Suppressor macrophage treated with lipopolysaccharide for 4 hours (primary cell): Measurements from ENCODE around the gene MYO19.
"Not testable (repeated sequence)": the region's sequence is repeated elsewhere in the genome, so short reads cannot be mapped to it uniquely, and the experiment has no call there.

Source experiments
- DNase-seq: peaks from one replicate; pipeline ENCODE4 v3.0.0-alpha.2; 2020

MYO19 gene

DNA sequence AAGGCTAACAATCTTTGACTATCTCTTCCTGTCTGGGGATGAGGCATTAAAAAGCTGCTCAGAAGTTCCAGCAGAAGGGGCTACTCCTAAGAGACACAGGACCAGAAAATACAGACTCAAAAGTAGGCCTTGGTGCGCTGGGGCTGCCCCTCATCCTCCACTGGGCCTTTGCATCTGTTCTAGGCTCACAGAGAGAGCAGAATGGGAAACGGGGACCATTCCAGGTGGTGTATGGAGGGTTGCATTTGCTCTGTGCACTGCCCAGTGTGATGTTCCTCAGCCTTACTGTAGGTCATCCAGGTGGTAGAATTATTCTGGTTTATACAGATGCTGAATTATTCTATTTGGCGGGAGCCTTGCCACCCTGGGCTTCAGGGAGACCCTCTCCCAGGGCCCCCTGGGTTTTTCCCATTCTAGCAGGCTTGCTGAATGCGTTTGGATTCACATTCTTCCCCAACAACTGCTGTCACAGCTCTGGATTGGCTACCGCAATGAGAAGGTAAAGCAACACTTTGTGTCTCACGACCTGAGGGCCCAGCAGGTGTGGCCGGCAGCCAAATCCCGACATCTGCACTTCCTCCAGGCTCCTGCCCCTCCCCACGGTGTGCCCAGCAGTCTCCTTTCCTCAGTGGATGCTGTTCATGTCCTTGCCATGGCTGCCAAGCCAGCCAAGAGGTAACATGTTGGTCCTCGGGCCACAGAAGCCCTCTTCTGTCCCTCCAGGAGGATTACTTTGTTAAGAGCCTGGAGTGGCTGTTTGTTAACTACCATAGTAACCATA lies 73.1 kb downstream of the MYO19 start:
- DNase-seq, result no peak

DNA sequence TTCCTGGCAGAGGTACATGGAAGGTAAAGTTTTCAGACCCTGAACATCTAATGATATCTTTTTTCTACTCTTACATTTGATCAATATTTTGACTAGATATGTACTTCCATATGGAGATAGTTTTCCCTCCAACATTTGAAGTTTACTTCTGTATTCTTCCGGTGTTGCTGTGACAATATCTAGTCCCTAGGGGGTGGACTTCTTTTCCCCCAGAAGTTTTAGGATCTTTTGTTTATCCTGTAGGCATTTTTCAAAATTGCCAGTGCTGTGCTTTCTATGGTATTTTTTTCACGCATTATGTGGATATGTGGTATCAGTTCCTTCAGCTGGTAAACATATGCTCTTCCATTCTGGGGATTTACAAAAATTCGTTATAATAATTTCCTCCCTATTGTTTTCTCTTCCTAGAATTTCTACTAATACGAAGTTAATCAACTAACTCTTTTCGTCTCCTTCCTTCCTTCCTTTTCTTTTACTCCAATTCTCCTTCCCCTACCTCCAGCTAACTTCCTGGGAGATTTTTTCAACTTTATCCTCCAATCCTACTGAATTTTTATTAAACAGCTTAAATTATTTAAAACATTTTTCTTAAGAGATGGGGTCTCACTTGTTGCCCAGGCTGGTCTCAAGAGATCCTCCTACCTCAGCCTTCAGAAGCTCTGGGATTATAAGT lies 74.3 kb downstream of the MYO19 start:
- no peak for DNase-seq

DNA sequence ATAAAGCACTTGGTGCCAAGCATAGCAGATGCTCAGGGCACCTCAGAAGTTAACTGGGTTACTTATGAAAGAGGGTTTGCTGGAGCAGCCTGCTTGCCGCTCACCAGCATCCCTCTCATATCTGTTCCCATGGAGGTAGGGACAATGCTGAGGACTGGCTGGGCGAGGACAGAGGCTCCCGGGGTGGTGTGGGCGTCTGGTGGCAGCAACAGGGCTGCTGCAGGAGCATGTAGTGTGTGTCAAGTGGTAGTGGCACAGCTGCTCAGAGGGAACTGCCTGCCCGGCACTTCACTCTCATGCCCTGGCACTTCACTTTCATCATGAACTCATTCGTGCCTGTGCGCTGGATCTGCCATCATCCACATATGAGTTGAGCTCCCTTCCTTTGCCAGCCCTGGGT lies 75.1 kb downstream of the MYO19 start:
- no peak for DNase-seq

DNA sequence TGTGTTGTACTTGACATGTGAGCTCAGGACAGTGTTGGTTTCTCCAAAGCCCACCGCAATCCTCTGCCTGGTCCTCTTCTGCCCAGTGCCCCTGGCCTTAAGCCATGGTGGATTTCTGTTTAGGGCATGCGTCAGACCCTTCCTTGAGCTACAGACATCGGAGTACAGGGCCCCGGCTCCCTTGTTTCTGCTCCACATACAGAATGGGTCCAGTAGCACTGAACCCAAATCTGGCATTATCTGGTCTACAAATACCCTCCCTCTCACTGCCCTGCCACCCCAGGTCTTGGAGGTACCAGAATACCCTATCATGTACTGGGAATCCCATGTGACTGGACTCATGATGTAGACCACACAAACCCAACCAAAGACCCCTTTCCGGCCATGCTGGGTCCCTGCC lies 75.6 kb downstream of the MYO19 start:
- DNase-seq, result no peak

DNA sequence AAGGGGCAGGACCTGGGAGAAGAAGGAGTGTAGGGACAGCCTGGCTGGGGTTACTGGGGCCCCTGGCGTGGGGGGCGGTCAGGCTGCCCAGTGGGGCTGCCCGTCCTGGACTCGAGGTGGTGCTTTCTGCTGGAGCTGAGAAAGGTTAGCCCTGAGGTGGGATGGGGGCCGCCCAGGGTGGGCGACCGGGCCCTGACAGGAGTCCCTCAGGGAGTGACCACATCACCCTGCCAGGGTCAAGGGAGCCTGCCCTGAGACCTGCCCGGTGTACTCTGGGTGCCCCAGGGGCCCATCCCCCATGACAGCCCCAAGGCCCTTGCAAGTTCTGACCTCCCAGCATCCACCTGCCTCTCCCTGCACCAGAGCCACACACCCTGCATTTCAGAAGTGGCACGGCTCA lies 77.0 kb downstream of the MYO19 start:
- not testable (repeated sequence) for DNase-seq

DNA sequence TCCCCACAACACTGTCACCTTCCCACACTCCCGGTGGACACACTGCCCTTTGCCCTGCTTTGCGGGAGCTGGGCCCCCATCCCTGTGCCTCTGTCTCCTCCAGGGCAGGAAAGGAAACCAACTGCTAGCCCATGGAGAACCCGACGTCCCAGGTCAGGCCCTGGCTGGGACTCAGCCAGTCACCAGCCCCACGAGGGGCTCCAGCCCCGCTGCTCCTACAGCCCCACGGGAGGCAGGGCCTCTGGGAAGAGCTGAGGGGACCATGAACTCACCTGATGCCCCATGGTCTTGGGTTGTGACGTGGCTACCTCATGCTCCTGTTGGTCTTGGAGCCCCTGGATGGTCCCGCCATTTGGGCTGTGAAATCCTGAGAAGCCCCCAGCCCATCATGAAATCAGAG lies 81.8 kb downstream of the MYO19 start:
- not testable (repeated sequence) for DNase-seq

DNA sequence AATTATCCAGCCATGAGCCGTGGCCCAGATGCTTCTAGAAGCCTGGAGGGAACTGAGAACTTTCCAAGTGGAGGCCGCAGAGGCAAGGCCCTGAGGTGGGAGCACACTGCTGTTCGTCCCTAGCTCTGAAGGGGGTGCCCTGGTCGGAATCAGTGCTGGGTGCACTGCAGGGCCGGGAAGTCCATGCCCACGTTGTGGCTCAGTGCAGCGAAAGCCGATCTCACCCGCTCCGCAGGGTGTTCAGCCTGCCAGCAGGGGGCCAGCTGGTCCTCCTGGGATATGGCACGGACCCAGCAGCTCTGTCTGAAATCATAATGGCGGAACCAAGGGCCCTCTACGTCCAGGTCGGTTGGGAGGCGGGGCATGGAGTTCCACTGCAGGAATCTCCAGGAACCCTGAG lies 84.7 kb downstream of the MYO19 start:
- DNase-seq, result not testable (repeated sequence)
